Measurements from ENCODE around the gene NPLOC4.

DNA sequence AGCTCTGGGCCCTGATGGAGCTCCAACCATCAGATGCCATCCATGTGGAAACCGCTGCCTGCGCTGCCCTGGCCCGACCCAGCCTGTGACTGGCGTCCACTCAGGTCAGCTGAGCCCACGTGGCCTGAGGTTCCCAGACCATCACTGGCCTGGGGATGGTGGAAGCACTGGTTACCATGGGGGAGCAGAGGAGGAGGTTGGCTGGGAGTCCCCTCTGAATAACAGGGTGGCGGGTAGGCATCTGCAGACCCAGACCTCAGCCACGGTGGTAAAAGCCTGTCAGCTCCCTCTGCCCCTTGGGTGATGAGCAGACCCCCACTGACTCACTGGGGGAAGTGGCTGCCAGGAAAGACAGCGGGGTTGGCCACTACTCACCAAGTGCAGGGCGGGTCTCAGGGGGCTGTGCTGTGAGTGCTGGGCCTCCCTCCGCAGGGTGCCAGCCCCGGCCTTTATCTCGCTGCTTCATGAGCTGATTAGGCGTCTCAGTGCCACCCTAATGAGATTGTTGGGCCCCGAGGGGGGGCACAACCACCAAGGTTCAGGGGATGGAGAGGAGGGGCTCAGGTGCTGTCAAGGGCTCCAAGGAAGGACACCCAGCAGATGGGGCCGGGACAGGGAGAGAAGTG, 19.3 kb upstream of the NPLOC4 start, which contains the start of gene PDE6G:
- TF ChIP-seq, protein P1, sequence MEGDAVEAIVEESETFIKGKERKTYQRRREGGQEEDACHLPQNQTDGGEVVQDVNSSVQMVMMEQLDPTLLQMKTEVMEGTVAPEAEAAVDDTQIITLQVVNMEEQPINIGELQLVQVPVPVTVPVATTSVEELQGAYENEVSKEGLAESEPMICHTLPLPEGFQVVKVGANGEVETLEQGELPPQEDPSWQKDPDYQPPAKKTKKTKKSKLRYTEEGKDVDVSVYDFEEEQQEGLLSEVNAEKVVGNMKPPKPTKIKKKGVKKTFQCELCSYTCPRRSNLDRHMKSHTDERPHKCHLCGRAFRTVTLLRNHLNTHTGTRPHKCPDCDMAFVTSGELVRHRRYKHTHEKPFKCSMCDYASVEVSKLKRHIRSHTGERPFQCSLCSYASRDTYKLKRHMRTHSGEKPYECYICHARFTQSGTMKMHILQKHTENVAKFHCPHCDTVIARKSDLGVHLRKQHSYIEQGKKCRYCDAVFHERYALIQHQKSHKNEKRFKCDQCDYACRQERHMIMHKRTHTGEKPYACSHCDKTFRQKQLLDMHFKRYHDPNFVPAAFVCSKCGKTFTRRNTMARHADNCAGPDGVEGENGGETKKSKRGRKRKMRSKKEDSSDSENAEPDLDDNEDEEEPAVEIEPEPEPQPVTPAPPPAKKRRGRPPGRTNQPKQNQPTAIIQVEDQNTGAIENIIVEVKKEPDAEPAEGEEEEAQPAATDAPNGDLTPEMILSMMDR (IDR thresholded peaks at IDR 0.05; ENCODE audit: low read depth, low read length, missing input control) = no peak
- TF ChIP-seq, protein P2, sequence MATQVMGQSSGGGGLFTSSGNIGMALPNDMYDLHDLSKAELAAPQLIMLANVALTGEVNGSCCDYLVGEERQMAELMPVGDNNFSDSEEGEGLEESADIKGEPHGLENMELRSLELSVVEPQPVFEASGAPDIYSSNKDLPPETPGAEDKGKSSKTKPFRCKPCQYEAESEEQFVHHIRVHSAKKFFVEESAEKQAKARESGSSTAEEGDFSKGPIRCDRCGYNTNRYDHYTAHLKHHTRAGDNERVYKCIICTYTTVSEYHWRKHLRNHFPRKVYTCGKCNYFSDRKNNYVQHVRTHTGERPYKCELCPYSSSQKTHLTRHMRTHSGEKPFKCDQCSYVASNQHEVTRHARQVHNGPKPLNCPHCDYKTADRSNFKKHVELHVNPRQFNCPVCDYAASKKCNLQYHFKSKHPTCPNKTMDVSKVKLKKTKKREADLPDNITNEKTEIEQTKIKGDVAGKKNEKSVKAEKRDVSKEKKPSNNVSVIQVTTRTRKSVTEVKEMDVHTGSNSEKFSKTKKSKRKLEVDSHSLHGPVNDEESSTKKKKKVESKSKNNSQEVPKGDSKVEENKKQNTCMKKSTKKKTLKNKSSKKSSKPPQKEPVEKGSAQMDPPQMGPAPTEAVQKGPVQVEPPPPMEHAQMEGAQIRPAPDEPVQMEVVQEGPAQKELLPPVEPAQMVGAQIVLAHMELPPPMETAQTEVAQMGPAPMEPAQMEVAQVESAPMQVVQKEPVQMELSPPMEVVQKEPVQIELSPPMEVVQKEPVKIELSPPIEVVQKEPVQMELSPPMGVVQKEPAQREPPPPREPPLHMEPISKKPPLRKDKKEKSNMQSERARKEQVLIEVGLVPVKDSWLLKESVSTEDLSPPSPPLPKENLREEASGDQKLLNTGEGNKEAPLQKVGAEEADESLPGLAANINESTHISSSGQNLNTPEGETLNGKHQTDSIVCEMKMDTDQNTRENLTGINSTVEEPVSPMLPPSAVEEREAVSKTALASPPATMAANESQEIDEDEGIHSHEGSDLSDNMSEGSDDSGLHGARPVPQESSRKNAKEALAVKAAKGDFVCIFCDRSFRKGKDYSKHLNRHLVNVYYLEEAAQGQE (IDR thresholded peaks at IDR 0.05) = no peak
- TF ChIP-seq RAD21 (IDR thresholded peaks at IDR 0.05) (no peak), FOXA1 (IDR thresholded peaks at IDR 0.05) (no peak)
- TF ChIP-seq, protein P3, sequence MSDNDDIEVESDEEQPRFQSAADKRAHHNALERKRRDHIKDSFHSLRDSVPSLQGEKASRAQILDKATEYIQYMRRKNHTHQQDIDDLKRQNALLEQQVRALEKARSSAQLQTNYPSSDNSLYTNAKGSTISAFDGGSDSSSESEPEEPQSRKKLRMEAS (IDR thresholded peaks at IDR 0.05) = no peak
- TF ChIP-seq, protein P4, sequence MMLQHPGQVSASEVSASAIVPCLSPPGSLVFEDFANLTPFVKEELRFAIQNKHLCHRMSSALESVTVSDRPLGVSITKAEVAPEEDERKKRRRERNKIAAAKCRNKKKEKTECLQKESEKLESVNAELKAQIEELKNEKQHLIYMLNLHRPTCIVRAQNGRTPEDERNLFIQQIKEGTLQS (IDR thresholded peaks at IDR 0.05) = no peak
